Naive thymus-derived CD4-positive, alpha-beta T cell (primary cell): Measurements from ENCODE around the gene ZNF860. TPM values are rescaled to one million over a fixed set of nuclear protein-coding genes. Genes with fewer than 3 reads are reported as not detected.

Experiments used
- ATAC-seq: fragments of 150-1000 bp; cut with Tn5 transposase; 2 replicates; pipeline ENCODE4 v1.10.0; 2021; ENCODE audit warnings: mild to moderate bottlenecking, moderate library complexity
- CTCF ChIA-PET: fragments of 350-600 bp; sonication (Branson Sonifier 250); formaldehyde crosslinking; loops from one replicate; lab custom pipeline; 2021; ENCODE audit warnings: antibody characterized with exemption; lab: Charles Lee
- POLR2A ChIA-PET: fragments of 350-600 bp; sonication (Branson Sonifier 250); formaldehyde crosslinking; loops from one replicate; lab custom pipeline; 2021; ENCODE audit warnings: antibody characterized with exemption, inconsistent platforms; lab: Charles Lee
- DNase-seq, 9 donors: peaks; one replicate each; pipeline versions ENCODE4 v3.0.0 to v3.0.0-alpha.2; 2020 to 2022; ENCODE audit warnings: mixed read lengths in 1 of 9
- H3K27ac ChIP-seq: one replicate; pipeline ENCODE4 v1.7.0; 2013; ENCODE audit warnings: mild to moderate bottlenecking, low read depth, low read length, moderate library complexity
- H3K27me3 ChIP-seq, 2 donors: one replicate each; pipeline ENCODE4 v1.7.0; 2013; ENCODE audit warnings: low read length in 2 of 2, mild to moderate bottlenecking in 2 of 2, moderate library complexity in 2 of 2; ENCODE audit not compliant: control insufficient read depth in 2 of 2, insufficient read depth in 2 of 2
- H3K36me3 ChIP-seq, 3 experiments: 1 replicate in 2 of 3; 2 replicates in 1 of 3; pipeline ENCODE4 v1.7.0; 2013; ENCODE audit warnings: low read length in 3 of 3, mild to moderate bottlenecking in 3 of 3, moderate library complexity in 1 of 3; ENCODE audit not compliant: insufficient read depth in 3 of 3, control insufficient read depth in 2 of 3
- H3K4me1 ChIP-seq, 2 donors: one replicate each; pipeline ENCODE4 v1.7.0; 2013; ENCODE audit warnings: low read length in 2 of 2, mild to moderate bottlenecking in 2 of 2, moderate library complexity in 1 of 2; ENCODE audit not compliant: control insufficient read depth in 2 of 2, insufficient read depth in 2 of 2
- H3K4me3 ChIP-seq: 2 replicates; pipeline ENCODE4 v1.7.0; 2013; ENCODE audit warnings: mild to moderate bottlenecking, low read length
- H3K9me3 ChIP-seq, 3 experiments: 1 replicate in 2 of 3; 2 replicates in 1 of 3; pipeline ENCODE4 v1.7.0; 2013; ENCODE audit warnings: low read length in 3 of 3; ENCODE audit not compliant: control insufficient read depth in 2 of 3
- H3K27ac Mint-ChIP-seq, 9 donors: one replicate each; pipeline ENCODE4 v1.8.0; 2020 to 2022; ENCODE audit warnings: mixed read lengths in 9 of 9, mild to moderate bottlenecking in 8 of 9, moderate library complexity in 5 of 9, inconsistent platforms in 2 of 9
- H3K27me3 Mint-ChIP-seq, 5 donors: one replicate each; pipeline ENCODE4 v1.8.0; 2021 to 2022; ENCODE audit warnings: mixed read lengths in 5 of 5, mild to moderate bottlenecking in 1 of 5
- H3K36me3 Mint-ChIP-seq, 5 donors: one replicate each; pipeline ENCODE4 v1.8.0; 2020 to 2022; ENCODE audit warnings: mixed read lengths in 5 of 5, mild to moderate bottlenecking in 3 of 5, inconsistent platforms in 1 of 5
- H3K4me1 Mint-ChIP-seq, 7 donors: one replicate each; pipeline ENCODE4 v1.8.0; 2020 to 2022; ENCODE audit warnings: mixed read lengths in 7 of 7, mild to moderate bottlenecking in 3 of 7, inconsistent platforms in 1 of 7
- H3K4me3 Mint-ChIP-seq, 10 donors: one replicate each; pipeline ENCODE4 v1.8.0; 2020 to 2022; ENCODE audit warnings: mild to moderate bottlenecking in 10 of 10, mixed read lengths in 10 of 10, moderate library complexity in 6 of 10, inconsistent platforms in 2 of 10
- H3K9me3 Mint-ChIP-seq, 11 donors: one replicate each; pipeline ENCODE4 v1.8.0; 2020 to 2022; ENCODE audit warnings: mixed read lengths in 11 of 11, mild to moderate bottlenecking in 4 of 11, inconsistent platforms in 1 of 11, moderate library complexity in 1 of 11
- intact Hi-C, 2 donors: fragments of 100-400 bp; cut with micrococcal nuclease; formaldehyde crosslinking; loops; one replicate each; pipeline ENCODE4 v1.15.1; 2023
- polyA plus RNA-seq, 2 donors: library from polyadenylated mRNA; unstranded; fragments of 300-500 nt; fragmentation: Illumina TruSeq; gene quantifications; one replicate each; pipeline ENCODE4 v1.2.3, GENCODE V29; 2021
- total RNA-seq, 6 experiments: library from RNA in 5 of 6; stranded (reverse) in 5 of 6; gene quantifications; 1 replicate in 5 of 6; 2 replicates in 1 of 6; pipeline ENCODE4 v1.2.3 and lab custom pipeline; 2021 to 2026

ZNF860 gene
- total and polyA plus RNA-seq, 7 experiments from 2014 or later, result 0.11 to 0.32 (median 0.15) TPM; not detected in 4

GRCh38 chr3:31976302-31976701, 5.2 kb upstream of the ZNF860 start:
- peaks cover 0 to 24% (median 7%) of the 10 kb centered on the region in 7 donors for H3K4me1 Mint-ChIP-seq
- Histone ChIP-seq H3K27ac (no peak overlapping the region), H3K27me3 (peaks cover 0 to 9% of the 10 kb centered on the region in 2 donors), H3K4me1 (no peaks in the 10 kb centered on the region), H3K9me3 (no peaks in the 10 kb centered on the region), H3K36me3 (no peaks in the 10 kb centered on the region), H3K4me3 (no peak overlapping the region)
- no peak for DNase-seq
- H3K9me3 Mint-ChIP-seq, result peaks cover 0 to 2% (median 0%) of the 10 kb centered on the region in 11 donors
- no peak overlapping the region for H3K27ac Mint-ChIP-seq
- POLR2A ChIA-PET, result no interaction called here
- H3K27me3 Mint-ChIP-seq, result peaks cover 11 to 56% (median 27%) of the 10 kb centered on the region in 5 donors
- intact Hi-C loops, result no loop called here
- no peak for ATAC-seq
- CTCF ChIA-PET, result no interaction called here
- H3K4me3 Mint-ChIP-seq, result no peak overlapping the region
- no peaks in the 10 kb centered on the region for H3K36me3 Mint-ChIP-seq

DNA sequence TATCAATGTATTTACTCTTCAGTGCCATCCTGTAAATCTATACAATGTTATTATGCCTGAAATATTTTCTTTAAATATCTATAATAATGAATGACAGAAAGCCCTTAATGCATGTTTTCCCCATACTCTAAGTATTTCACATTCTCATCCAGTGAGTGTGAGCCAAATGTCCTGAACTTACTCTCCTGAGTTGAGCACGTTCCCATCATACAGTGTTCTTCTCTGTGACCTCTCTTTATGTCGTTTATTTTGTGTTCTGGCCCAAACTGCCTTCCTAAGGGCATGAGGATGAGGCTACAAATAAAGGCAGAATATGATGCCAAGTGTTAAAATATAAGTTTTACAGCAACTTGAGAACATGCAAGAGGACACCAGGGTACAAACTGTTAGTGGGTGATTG, 3.8 kb upstream of the ZNF860 start:
- intact Hi-C loops, result no loop called here
- peak overlapping the region in 1 of 10 donors; percentile 3 for H3K4me3 Mint-ChIP-seq
- H3K9me3 Mint-ChIP-seq, result peaks cover 0 to 2% (median 0%) of the 10 kb centered on the region in 11 donors
- Histone ChIP-seq H3K4me3 (no peak overlapping the region), H3K9me3 (no peaks in the 10 kb centered on the region), H3K27ac (no peak overlapping the region), H3K4me1 (no peaks in the 10 kb centered on the region), H3K36me3 (no peaks in the 10 kb centered on the region), H3K27me3 (peaks cover 8 to 9% of the 10 kb centered on the region in 2 donors)
- ChIA-PET CTCF (no interaction called here), POLR2A (no interaction called here)
- ATAC-seq (no peak), DNase-seq (no peak)
- H3K4me1 Mint-ChIP-seq, result peaks cover 0 to 26% (median 12%) of the 10 kb centered on the region in 7 donors
- no peaks in the 10 kb centered on the region for H3K36me3 Mint-ChIP-seq
- H3K27me3 Mint-ChIP-seq, result peaks cover 25 to 67% (median 39%) of the 10 kb centered on the region in 5 donors
- no peak overlapping the region for H3K27ac Mint-ChIP-seq

GRCh38 chr3:31978553-31978952, 3.0 kb upstream of the ZNF860 start:
- no peaks in the 10 kb centered on the region for H3K36me3 ChIP-seq
- H3K4me1 ChIP-seq, result no peaks in the 10 kb centered on the region
- H3K9me3 ChIP-seq, result no peaks in the 10 kb centered on the region
- ChIA-PET POLR2A (no interaction called here), CTCF (interaction anchor here (0.6 kb wide), 1 partner anchor 66 kb away, joined by 3 read pairs; no protein-coding TSS in a partner anchor)
- DNase-seq (no peak), ATAC-seq (no peak)
- intact Hi-C loops, result no loop called here
- no peak overlapping the region for H3K27ac ChIP-seq
- no peaks in the 10 kb centered on the region for H3K36me3 Mint-ChIP-seq
- peaks cover 8 to 9% of the 10 kb centered on the region in 2 donors for H3K27me3 ChIP-seq
- no peak overlapping the region for H3K4me3 ChIP-seq
- no peak overlapping the region for H3K4me3 Mint-ChIP-seq
- H3K9me3 Mint-ChIP-seq, result peaks cover 0 to 2% (median 0%) of the 10 kb centered on the region in 11 donors
- peak overlapping the region in 1 of 9 donors; percentile 45 for H3K27ac Mint-ChIP-seq
- H3K4me1 Mint-ChIP-seq, result peaks cover 0 to 26% (median 12%) of the 10 kb centered on the region in 7 donors
- peaks cover 26 to 73% (median 40%) of the 10 kb centered on the region in 5 donors for H3K27me3 Mint-ChIP-seq

DNA sequence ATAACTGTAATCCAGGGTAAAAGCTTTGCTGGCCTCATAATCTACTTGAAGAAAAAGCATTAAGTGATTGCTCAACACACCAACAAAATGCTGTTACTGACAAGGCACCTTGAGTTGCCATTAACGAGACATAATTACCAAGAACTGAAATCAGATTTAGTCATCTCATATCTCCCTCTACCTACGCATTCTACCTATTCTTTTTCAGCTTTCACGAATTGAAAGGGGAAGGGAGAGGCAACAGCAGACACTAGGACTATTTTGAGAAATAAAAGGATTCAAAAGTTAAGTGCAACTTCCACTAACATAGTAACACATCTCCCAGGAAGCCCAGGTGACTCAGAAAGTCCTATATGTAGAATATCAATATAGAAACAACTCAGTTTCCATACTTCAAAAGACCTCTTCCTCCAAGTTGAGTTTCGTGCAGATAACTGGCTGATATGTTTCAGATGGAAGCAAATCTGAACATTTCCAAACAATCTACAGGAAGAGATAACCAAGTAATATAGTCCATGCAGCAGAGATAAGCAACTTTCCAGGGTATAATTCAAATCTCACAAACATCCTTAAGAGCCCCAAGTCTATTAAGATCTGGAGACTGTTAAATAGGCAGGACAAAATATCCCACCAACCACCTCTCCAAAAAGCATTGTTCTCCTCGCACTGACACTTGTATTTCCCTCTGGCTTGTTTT, 2.4 kb upstream of the ZNF860 start:
- Mint-ChIP-seq H3K4me1 (peaks cover 0 to 26% (median 12%) of the 10 kb centered on the region in 7 donors), H3K27ac (peak overlapping the region in 1 of 9 donors; percentile 63), H3K36me3 (no peaks in the 10 kb centered on the region), H3K9me3 (peaks cover 0 to 2% (median 0%) of the 10 kb centered on the region in 11 donors), H3K27me3 (peaks cover 26 to 70% (median 40%) of the 10 kb centered on the region in 5 donors), H3K4me3 (peak overlapping the region; percentile 28 to 95 (median 69))
- DNase-seq (no peak), ATAC-seq (no peak)
- no peak overlapping the region for H3K4me3 ChIP-seq
- POLR2A ChIA-PET, result no interaction called here
- intact Hi-C loops, result no loop called here
- no peaks in the 10 kb centered on the region for H3K4me1 ChIP-seq
- H3K27ac ChIP-seq, result no peak overlapping the region
- no peaks in the 10 kb centered on the region for H3K9me3 ChIP-seq
- H3K36me3 ChIP-seq, result no peaks in the 10 kb centered on the region
- CTCF ChIA-PET, result interaction anchor here (0.6 kb wide), 1 partner anchor 65 kb away, joined by 3 read pairs; no protein-coding TSS in a partner anchor
- peaks cover 8 to 9% of the 10 kb centered on the region in 2 donors for H3K27me3 ChIP-seq

GRCh38 chr3:31980530-31981205, 882 bp upstream of the ZNF860 start:
- no peaks in the 10 kb centered on the region for H3K4me1 ChIP-seq
- Mint-ChIP-seq H3K4me1 (peaks cover 0 to 26% (median 12%) of the 10 kb centered on the region in 7 donors), H3K27me3 (peaks cover 24 to 65% (median 40%) of the 10 kb centered on the region in 5 donors), H3K9me3 (peaks cover 0 to 2% (median 0%) of the 10 kb centered on the region in 11 donors), H3K36me3 (peaks cover 0 to 4% (median 0%) of the 10 kb centered on the region in 5 donors), H3K4me3 (peak overlapping the region; percentile 74 to 95 (median 80)), H3K27ac (peak overlapping the region in 2 of 9 donors; percentile 10 to 34)
- peak in 8 of 9 donors; percentile 8 to 56 (median 35) for DNase-seq
- no peaks in the 10 kb centered on the region for H3K9me3 ChIP-seq
- POLR2A ChIA-PET, result no interaction called here
- H3K27ac ChIP-seq, result no peak overlapping the region
- no peaks in the 10 kb centered on the region for H3K36me3 ChIP-seq
- H3K27me3 ChIP-seq, result peaks cover 8 to 9% of the 10 kb centered on the region in 2 donors
- ATAC-seq, result peak; percentile 67
- CTCF ChIA-PET, result no interaction called here
- H3K4me3 ChIP-seq, result peak overlapping the region; percentile 56
- intact Hi-C loops, result loop anchor here in 1 of 2 donors (2.0 kb wide), 1 partner anchor 62 kb away; no protein-coding TSS in a partner anchor

- CTCF ChIA-PET, result no interaction called here
- POLR2A ChIA-PET, result no interaction called here
Measured at GRCh38 chr3:31984321-31984720, 2.8 kb downstream of the ZNF860 start.

More at GRCh38 chr3:31984321-31984720, 2.8 kb downstream of the ZNF860 start:
- Mint-ChIP-seq H3K27ac (no peak overlapping the region), H3K4me3 (no peak overlapping the region), H3K9me3 (peaks cover 0 to 5% (median 0%) of the 10 kb centered on the region in 11 donors), H3K27me3 (peaks cover 15 to 37% (median 19%) of the 10 kb centered on the region in 5 donors), H3K4me1 (peaks cover 0 to 20% (median 9%) of the 10 kb centered on the region in 7 donors), H3K36me3 (peaks cover 0 to 4% (median 0%) of the 10 kb centered on the region in 5 donors)
- Histone ChIP-seq H3K9me3 (peaks cover 0 to 7% (median 0%) of the 10 kb centered on the region in 3 experiments), H3K36me3 (no peaks in the 10 kb centered on the region), H3K27me3 (peaks cover under 1 to 8% of the 10 kb centered on the region in 2 donors), H3K27ac (no peak overlapping the region), H3K4me1 (no peaks in the 10 kb centered on the region), H3K4me3 (no peak overlapping the region)
- DNase-seq (no peak), ATAC-seq (no peak)
- intact Hi-C loops, result no loop called here
